H1 (cell line): ENCODE results near the gene CRY1. TPM values are rescaled to one million over a fixed set of nuclear protein-coding genes. Genes with fewer than 3 reads are reported as not detected.

Source experiments
- RAD21 ChIP-seq, 2 experiments: IDR thresholded peaks in 1 of 2; conservative IDR thresholded peaks in 1 of 2; 2 replicates each; pipeline ENCODE4 v1.6.1; 2011; ENCODE audit warnings: low read depth in 2 of 2, low read length in 2 of 2, improper control_type of control experiment in 1 of 2, inconsistent platforms in 1 of 2, mild to moderate bottlenecking in 1 of 2, moderate library complexity in 1 of 2
- SUZ12 ChIP-seq: fragments of 200-600 bp; sonication (generic); IDR thresholded peaks from 2 replicates; pipeline ENCODE4 v1.6.1; 2012; ENCODE audit warnings: mild to moderate bottlenecking, inconsistent platforms, low read length, moderate library complexity, mixed read lengths
- TBP ChIP-seq: IDR thresholded peaks from 2 replicates; pipeline ENCODE4 v1.6.1; 2011; ENCODE audit warnings: low read depth, low read length, improper control_type of control experiment
- polyA plus RNA-seq, 7 experiments: library from polyadenylated mRNA; depleted of rRNA in 3 of 7; stranded (reverse) in 5 of 7; unstranded in 2 of 7; fragments of >200 nt in 5 of 7; fragments of 200-250 nt in 2 of 7; gene quantifications; 1 replicate in 5 of 7; 2 replicates in 1 of 7; 4 replicates in 1 of 7; pipeline versions ENCODE4 v1.2.1 to v1.2.3, GENCODE V29; 2011 to 2013; ENCODE audit warnings: missing spikeins in 2 of 7, mixed read lengths in 2 of 7
- total RNA-seq: library from RNA; stranded (reverse); fragmentation: NEBNext Ultra II Directional; extraction: Animal tissue kit (Norgen Biotek cat#: 25700); gene quantifications from 2 replicates; pipeline ENCODE4 v1.2.1, GENCODE V29; 2021
- TF ChIP-seq, protein P1 (sequence below), 3 experiments: IDR thresholded peaks; 1 replicate in 2 of 3; 2 replicates in 1 of 3; pipeline versions ENCODE4 v1.5.1 to v1.6.1; 2011; ENCODE audit warnings: low read length in 3 of 3, mild to moderate bottlenecking in 3 of 3, inconsistent platforms in 2 of 3, low read depth in 1 of 3, moderate library complexity in 1 of 3; ENCODE audit not compliant: insufficient read depth in 1 of 3; ENCODE audit errors: control extremely low read depth in 1 of 3
- TF ChIP-seq, protein P2 (sequence below): IDR thresholded peaks from 2 replicates; pipeline ENCODE4 v1.6.1; 2011; ENCODE audit warnings: low read length, improper control_type of control experiment

CRY1 gene
- total and polyA plus RNA-seq, 2 of the 8 experiments (the other 6 are each of a cell fraction or from before 2014, with no cell fraction given): 13.6 to 25.1 TPM

DNA sequence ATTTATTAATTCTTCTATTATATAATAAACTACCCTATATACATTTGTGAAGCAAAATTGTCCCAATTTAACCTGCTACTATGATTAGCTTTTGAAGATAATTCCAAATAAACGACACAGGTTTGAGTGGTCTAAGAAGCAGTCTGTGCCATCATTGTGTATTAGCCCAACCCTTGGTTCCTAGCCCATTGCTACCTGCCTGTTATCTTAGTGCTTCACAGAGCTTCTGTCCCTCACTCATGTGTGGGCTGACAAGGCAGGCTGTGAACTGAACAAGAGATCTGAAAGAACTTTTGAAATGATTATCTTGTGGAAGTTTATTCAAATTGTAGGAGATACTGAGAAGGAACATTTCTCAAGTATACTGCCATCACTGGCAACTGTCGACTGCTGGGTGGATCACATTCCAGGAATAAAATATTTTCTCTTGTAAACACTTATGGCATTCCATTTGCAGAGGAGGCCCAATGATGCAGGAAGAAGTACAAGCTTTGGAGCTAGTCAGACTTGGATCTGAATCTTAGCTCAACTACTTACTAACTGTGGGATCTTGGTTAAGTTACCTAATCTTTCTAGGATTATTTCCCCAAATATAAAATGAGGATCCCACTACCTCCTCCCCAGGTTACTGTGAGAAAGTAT lies 98.6 kb downstream of the CRY1 start (continued):
- TF ChIP-seq, protein P1, sequence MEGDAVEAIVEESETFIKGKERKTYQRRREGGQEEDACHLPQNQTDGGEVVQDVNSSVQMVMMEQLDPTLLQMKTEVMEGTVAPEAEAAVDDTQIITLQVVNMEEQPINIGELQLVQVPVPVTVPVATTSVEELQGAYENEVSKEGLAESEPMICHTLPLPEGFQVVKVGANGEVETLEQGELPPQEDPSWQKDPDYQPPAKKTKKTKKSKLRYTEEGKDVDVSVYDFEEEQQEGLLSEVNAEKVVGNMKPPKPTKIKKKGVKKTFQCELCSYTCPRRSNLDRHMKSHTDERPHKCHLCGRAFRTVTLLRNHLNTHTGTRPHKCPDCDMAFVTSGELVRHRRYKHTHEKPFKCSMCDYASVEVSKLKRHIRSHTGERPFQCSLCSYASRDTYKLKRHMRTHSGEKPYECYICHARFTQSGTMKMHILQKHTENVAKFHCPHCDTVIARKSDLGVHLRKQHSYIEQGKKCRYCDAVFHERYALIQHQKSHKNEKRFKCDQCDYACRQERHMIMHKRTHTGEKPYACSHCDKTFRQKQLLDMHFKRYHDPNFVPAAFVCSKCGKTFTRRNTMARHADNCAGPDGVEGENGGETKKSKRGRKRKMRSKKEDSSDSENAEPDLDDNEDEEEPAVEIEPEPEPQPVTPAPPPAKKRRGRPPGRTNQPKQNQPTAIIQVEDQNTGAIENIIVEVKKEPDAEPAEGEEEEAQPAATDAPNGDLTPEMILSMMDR (IDR thresholded peaks at IDR 0.05; ENCODE audit: control extremely low read depth in 1 of 3, insufficient read depth in 1 of 3, low read depth in 1 of 3, low read length in 3 of 3): no peak
- TF ChIP-seq, protein P2, sequence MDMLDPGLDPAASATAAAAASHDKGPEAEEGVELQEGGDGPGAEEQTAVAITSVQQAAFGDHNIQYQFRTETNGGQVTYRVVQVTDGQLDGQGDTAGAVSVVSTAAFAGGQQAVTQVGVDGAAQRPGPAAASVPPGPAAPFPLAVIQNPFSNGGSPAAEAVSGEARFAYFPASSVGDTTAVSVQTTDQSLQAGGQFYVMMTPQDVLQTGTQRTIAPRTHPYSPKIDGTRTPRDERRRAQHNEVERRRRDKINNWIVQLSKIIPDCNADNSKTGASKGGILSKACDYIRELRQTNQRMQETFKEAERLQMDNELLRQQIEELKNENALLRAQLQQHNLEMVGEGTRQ: no peak
- TF ChIP-seq TBP (no peak), SUZ12 (no peak), RAD21 (IDR thresholded peaks at IDR 0.05 in 1 of 2, conservative IDR thresholded peaks at IDR 0.05 in 1 of 2; ENCODE audit: low read depth in 2 of 2, low read length in 2 of 2) (no peak)
- TF ChIP-seq, all 59 proteins: peak for 0
